HL-60 (cell line): ENCODE measurements around the gene TMPRSS2.
"Not testable (repeated sequence)": the region's sequence is repeated elsewhere in the genome, so short reads cannot be mapped to it uniquely, and the experiment has no call there.

Experiments
- DNase-seq, 2 experiments: peaks; one replicate each; pipeline ENCODE4 v3.0.0-alpha.2; 2010 to 2020; ENCODE audit warnings: low read depth in 1 of 2, low spot score in 1 of 2
- H3K27ac ChIP-seq: fragments of 250-450 bp; sonication (Bioruptor Pico); replicated peaks from 2 replicates; pipeline ENCODE4 v1.5.1; 2020; ENCODE audit warnings: mild to moderate bottlenecking, moderate library complexity
- H3K27me3 ChIP-seq: fragments of 250-450 bp; sonication (Bioruptor Pico); 2 replicates; pipeline ENCODE4 v1.5.1; 2021; ENCODE audit warnings: mild to moderate bottlenecking, moderate library complexity; ENCODE audit not compliant: insufficient read depth, poor library complexity, severe bottlenecking
- H3K4me3 ChIP-seq: replicated peaks from 2 replicates; pipeline ENCODE4 v1.5.1; 2011; ENCODE audit warnings: mild to moderate bottlenecking, control low read depth, low read length; ENCODE audit not compliant: insufficient read depth
- CTCF ChIP-seq: IDR thresholded peaks from one replicate; pipeline ENCODE4 v1.5.1; 2011; ENCODE audit warnings: low read length, control low read depth, inconsistent platforms; ENCODE audit not compliant: insufficient read depth
- GABPA ChIP-seq: IDR thresholded peaks from 2 replicates; pipeline ENCODE4 v1.6.1; 2012; ENCODE audit warnings: low read depth
- POLR2AphosphoS5 ChIP-seq: IDR thresholded peaks from 2 replicates; pipeline ENCODE4 v1.6.1; 2012; ENCODE audit warnings: low read depth
- REST ChIP-seq: IDR thresholded peaks from 2 replicates; pipeline ENCODE4 v1.6.1; 2012; ENCODE audit warnings: low read depth; ENCODE audit not compliant: insufficient replicate concordance
- SPI1 ChIP-seq: IDR thresholded peaks from 2 replicates; pipeline ENCODE4 v1.6.1; 2012; ENCODE audit warnings: low read depth, mild to moderate bottlenecking, borderline replicate concordance

Gene TMPRSS2

GRCh38 chr21:41426676-41427404 is 81.1 kb downstream of the TMPRSS2 start:
- TF ChIP-seq SPI1, result no peak
- TF ChIP-seq GABPA, result no peak
- no peak for TF ChIP-seq REST
- TF ChIP-seq CTCF, result no peak
- TF ChIP-seq POLR2AphosphoS5, result no peak
- no peak for DNase-seq
- Histone ChIP-seq H3K4me3 (peak overlapping the region; percentile 37), H3K27ac (no peak overlapping the region), H3K27me3 (peaks cover 11% of the 10 kb centered on the region)

- Histone ChIP-seq H3K27me3 (peaks cover 11% of the 10 kb centered on the region), H3K27ac (no peak within 1 kb of the TSS), H3K4me3 (peak within 1 kb of the TSS; percentile 37)
- TF ChIP-seq REST, result no peak
- no peak for TF ChIP-seq POLR2AphosphoS5
- TF ChIP-seq SPI1, result no peak
- TF ChIP-seq CTCF, result no peak
- TF ChIP-seq GABPA, result no peak
- DNase-seq, result peak in 1 of 2 experiments; percentile 18
These were observed 81.8 kb downstream of the TMPRSS2 start, which contains the start of gene MX1 for GRCh38 chr21:41425954-41426675. Gene MX1 (plus strand): TSS chr21:41426239. CDS start chr21:41432071, 5,832 bp downstream.

- Histone ChIP-seq H3K27me3 (peaks cover 11% of the 10 kb centered on the region), H3K4me3 (peak overlapping the region; percentile 37), H3K27ac (no peak overlapping the region)
- no peak for DNase-seq
- no peak for TF ChIP-seq REST
- no peak for TF ChIP-seq SPI1
- TF ChIP-seq CTCF, result no peak
- no peak for TF ChIP-seq POLR2AphosphoS5
- no peak for TF ChIP-seq GABPA
These were observed 82.4 kb downstream of the TMPRSS2 start for GRCh38 chr21:41425588-41425953.

- H3K27ac ChIP-seq, DNase-seq, H3K4me3 ChIP-seq: not testable (repeated sequence)
- H3K27me3 ChIP-seq, result peaks cover 11% of the 10 kb centered on the region
These were observed 84.7 kb downstream of the TMPRSS2 start for GRCh38 chr21:41423305-41423636.
